Panc1 (cell line): ENCODE data around the gene LRRC4. TPM values are rescaled to one million over a fixed set of nuclear protein-coding genes. Genes with fewer than 3 reads are reported as not detected.

Experiments used
- ATAC-seq: fragments of 200-7000 bp; cut with Tn5 transposase; 2 replicates; pipeline ENCODE4 v1.9.1; 2020; ENCODE audit warnings: mild to moderate bottlenecking, moderate library complexity
- BruUV-seq: library from RNA; stranded (reverse); fragments of 400-500 nt; replicated peaks from 2 replicates; lab custom pipeline; 2021; lab: Mats Ljungman, UMichigan
- CTCF ChIA-PET: fragments of 300-600 bp; sonication (Branson Sonifier 250); formaldehyde crosslinking; loops from one replicate; lab custom pipeline; 2022; ENCODE audit warnings: antibody characterized with exemption; lab: Charles Lee
- POLR2A ChIA-PET: fragments of 300-600 bp; sonication (Branson Sonifier 250); formaldehyde crosslinking; loops from one replicate; lab custom pipeline; 2022; ENCODE audit warnings: antibody characterized with exemption; lab: Charles Lee
- DNase-seq: peaks from one replicate; pipeline ENCODE4 v3.0.0-alpha.2; 2010; ENCODE audit warnings: low read depth, low spot score
- H3K27ac ChIP-seq: 2 replicates; pipeline ENCODE4 v1.5.1; 2011; ENCODE audit warnings: mild to moderate bottlenecking, low read length, inconsistent platforms
- H3K27me3 ChIP-seq: fragments of 200-500 bp; sonication (Bioruptor generic); 2 replicates; pipeline ENCODE4 v1.6.0; 2014; ENCODE audit warnings: low read length, inconsistent platforms; ENCODE audit not compliant: control insufficient read depth, insufficient read depth
- H3K36me3 ChIP-seq: fragments of 200-500 bp; sonication (Bioruptor generic); 2 replicates; pipeline ENCODE4 v1.5.1; 2014; ENCODE audit warnings: inconsistent platforms, mild to moderate bottlenecking, low read length, moderate library complexity; ENCODE audit not compliant: control insufficient read depth, insufficient read depth
- H3K4me1 ChIP-seq: 2 replicates; pipeline ENCODE4 v1.5.1; 2011; ENCODE audit warnings: inconsistent platforms, mild to moderate bottlenecking, low read length, moderate library complexity; ENCODE audit not compliant: control insufficient read depth, insufficient read depth
- H3K4me3 ChIP-seq, 2 experiments: 2 replicates each; pipeline ENCODE4 v1.5.1; 2011 to 2012; ENCODE audit warnings: low read depth in 2 of 2, low read length in 2 of 2, mild to moderate bottlenecking in 2 of 2, inconsistent platforms in 1 of 2, moderate library complexity in 1 of 2
- H3K9me3 ChIP-seq: fragments of 200-500 bp; sonication (Bioruptor generic); 2 replicates; pipeline ENCODE4 v1.5.1; 2014; ENCODE audit warnings: low read depth, mild to moderate bottlenecking, inconsistent platforms, low read length, moderate library complexity; ENCODE audit not compliant: control insufficient read depth, insufficient read depth
- POLR2AphosphoS5 ChIP-seq: IDR thresholded peaks from 2 replicates; pipeline ENCODE4 v1.6.1; 2012; ENCODE audit warnings: mild to moderate bottlenecking, low read depth, low read length, moderate library complexity
- SIN3A ChIP-seq: IDR thresholded peaks from 2 replicates; pipeline ENCODE4 v1.6.1; 2012; ENCODE audit warnings: low read depth, mild to moderate bottlenecking, low read length, moderate library complexity, borderline replicate concordance; ENCODE audit not compliant: insufficient read depth
- TCF7L2 ChIP-seq: IDR thresholded peaks from 2 replicates; pipeline ENCODE4 v1.6.1; 2011; ENCODE audit warnings: mild to moderate bottlenecking, low read depth, low read length, inconsistent platforms
- in situ Hi-C: cut with HindIII; loops from 2 replicates; pipeline ENCODE4 v1.10.0; 2016; ENCODE audit warnings: low sequenced_read_pairs, low pct_unique_long_range_greater_than_20kb
- intact Hi-C: fragments of 100-400 bp; cut with micrococcal nuclease; formaldehyde crosslinking; loops from one replicate; pipeline ENCODE4 v1.10.0; 2022; ENCODE audit not compliant: unreplicated experiment
- total RNA-seq: library from RNA; stranded (reverse); gene quantifications from one replicate; pipeline ENCODE4 v1.2.1, GENCODE V29; 2021; ENCODE audit not compliant: unreplicated experiment
- TF ChIP-seq, protein P1 (sequence below): fragments of 450-650 bp; IDR thresholded peaks from 2 replicates; pipeline ENCODE4 v1.5.1; 2017; ENCODE audit warnings: mild to moderate bottlenecking
- TF ChIP-seq, protein P2 (sequence below), 2 experiments: IDR thresholded peaks; 2 replicates each; pipeline ENCODE4 v1.6.1; 2011 to 2012; ENCODE audit warnings: low read depth in 2 of 2, control low read depth in 1 of 2, low read length in 1 of 2, mild to moderate bottlenecking in 1 of 2, moderate library complexity in 1 of 2; ENCODE audit not compliant: insufficient read depth in 1 of 2

The LRRC4 gene
- total RNA-seq, 1 experiment from 2014 or later = not detected

DNA sequence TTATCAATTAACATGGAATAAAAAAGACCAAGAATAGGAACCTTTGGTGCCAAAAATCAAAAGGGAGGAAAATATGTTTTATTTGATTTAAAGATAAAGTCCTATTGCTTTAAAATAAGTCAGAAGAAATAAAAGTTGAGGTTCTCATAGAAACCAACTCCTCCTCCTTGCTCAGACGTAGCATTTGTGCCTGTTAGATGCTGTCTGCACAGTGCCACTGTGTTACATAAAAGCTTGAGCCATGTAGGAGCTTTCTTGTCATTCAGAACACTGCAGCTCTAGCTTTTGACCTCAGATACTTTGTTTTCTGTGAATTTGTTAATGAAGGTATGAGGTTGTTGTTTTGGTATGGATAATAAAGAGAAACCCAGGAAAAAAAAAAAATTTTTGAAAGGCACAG lies 50.3 kb downstream of the LRRC4 start:
- POLR2A ChIA-PET = no interaction called here

DNA sequence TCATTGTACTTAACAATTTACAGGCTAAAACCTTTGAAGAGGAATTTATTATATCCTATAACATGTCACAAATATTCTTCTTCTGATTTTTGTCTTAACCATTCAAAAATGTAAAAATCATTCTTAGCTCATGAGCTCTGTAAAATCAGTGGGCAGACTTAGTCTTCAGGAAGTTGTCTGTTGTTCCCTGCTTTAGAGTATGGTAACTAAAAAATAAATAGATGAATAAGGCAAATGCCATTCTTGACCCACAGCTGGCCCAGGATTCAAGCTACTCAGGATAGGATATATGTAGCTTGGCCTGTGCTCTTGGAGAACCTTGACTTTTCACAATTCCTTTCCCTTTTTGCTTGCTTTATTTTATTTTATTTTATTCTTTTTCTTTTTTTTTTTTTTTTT lies 51.5 kb downstream of the LRRC4 start:
- Histone ChIP-seq H3K9me3 (no peaks in the 10 kb centered on the region; the same call in 1 of the 2 replicates), H3K4me1 (no peaks in the 10 kb centered on the region), H3K27ac (no peak overlapping the region), H3K4me3 (no peak overlapping the region), H3K36me3 (no peaks in the 10 kb centered on the region), H3K27me3 (no peaks in the 10 kb centered on the region)
- TF ChIP-seq, protein P1, sequence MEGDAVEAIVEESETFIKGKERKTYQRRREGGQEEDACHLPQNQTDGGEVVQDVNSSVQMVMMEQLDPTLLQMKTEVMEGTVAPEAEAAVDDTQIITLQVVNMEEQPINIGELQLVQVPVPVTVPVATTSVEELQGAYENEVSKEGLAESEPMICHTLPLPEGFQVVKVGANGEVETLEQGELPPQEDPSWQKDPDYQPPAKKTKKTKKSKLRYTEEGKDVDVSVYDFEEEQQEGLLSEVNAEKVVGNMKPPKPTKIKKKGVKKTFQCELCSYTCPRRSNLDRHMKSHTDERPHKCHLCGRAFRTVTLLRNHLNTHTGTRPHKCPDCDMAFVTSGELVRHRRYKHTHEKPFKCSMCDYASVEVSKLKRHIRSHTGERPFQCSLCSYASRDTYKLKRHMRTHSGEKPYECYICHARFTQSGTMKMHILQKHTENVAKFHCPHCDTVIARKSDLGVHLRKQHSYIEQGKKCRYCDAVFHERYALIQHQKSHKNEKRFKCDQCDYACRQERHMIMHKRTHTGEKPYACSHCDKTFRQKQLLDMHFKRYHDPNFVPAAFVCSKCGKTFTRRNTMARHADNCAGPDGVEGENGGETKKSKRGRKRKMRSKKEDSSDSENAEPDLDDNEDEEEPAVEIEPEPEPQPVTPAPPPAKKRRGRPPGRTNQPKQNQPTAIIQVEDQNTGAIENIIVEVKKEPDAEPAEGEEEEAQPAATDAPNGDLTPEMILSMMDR = no peak
- no peak for TF ChIP-seq SIN3A
- TF ChIP-seq TCF7L2 = no peak
- TF ChIP-seq, protein P2, sequence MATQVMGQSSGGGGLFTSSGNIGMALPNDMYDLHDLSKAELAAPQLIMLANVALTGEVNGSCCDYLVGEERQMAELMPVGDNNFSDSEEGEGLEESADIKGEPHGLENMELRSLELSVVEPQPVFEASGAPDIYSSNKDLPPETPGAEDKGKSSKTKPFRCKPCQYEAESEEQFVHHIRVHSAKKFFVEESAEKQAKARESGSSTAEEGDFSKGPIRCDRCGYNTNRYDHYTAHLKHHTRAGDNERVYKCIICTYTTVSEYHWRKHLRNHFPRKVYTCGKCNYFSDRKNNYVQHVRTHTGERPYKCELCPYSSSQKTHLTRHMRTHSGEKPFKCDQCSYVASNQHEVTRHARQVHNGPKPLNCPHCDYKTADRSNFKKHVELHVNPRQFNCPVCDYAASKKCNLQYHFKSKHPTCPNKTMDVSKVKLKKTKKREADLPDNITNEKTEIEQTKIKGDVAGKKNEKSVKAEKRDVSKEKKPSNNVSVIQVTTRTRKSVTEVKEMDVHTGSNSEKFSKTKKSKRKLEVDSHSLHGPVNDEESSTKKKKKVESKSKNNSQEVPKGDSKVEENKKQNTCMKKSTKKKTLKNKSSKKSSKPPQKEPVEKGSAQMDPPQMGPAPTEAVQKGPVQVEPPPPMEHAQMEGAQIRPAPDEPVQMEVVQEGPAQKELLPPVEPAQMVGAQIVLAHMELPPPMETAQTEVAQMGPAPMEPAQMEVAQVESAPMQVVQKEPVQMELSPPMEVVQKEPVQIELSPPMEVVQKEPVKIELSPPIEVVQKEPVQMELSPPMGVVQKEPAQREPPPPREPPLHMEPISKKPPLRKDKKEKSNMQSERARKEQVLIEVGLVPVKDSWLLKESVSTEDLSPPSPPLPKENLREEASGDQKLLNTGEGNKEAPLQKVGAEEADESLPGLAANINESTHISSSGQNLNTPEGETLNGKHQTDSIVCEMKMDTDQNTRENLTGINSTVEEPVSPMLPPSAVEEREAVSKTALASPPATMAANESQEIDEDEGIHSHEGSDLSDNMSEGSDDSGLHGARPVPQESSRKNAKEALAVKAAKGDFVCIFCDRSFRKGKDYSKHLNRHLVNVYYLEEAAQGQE (IDR thresholded peaks at IDR 0.05; ENCODE audit: insufficient read depth in 1 of 2, low read depth in 2 of 2, low read length in 1 of 2) = no peak
- no peak for TF ChIP-seq POLR2AphosphoS5
- in situ Hi-C loops = no loop called here
- ChIA-PET POLR2A (no interaction called here), CTCF (no interaction called here)
- ATAC-seq (no peak), DNase-seq (no peak)
- BruUV-seq = no TSS peak
- intact Hi-C loops = no loop called here

More for the DNA sequence above, 50.3 kb downstream of the LRRC4 start:
- DNase-seq (no peak), ATAC-seq (no peak)
- Histone ChIP-seq H3K4me1 (no peaks in the 10 kb centered on the region), H3K4me3 (no peak overlapping the region), H3K9me3 (no peaks in the 10 kb centered on the region; the same call in 1 of the 2 replicates), H3K27me3 (no peaks in the 10 kb centered on the region), H3K27ac (no peak overlapping the region), H3K36me3 (no peaks in the 10 kb centered on the region)
- CTCF ChIA-PET = no interaction called here
- BruUV-seq = no TSS peak
- intact Hi-C loops = no loop called here
- in situ Hi-C loops = no loop called here
- TF ChIP-seq TCF7L2 (no peak), SIN3A (no peak), POLR2AphosphoS5 (no peak)
- TF ChIP-seq, protein P2 (IDR thresholded peaks at IDR 0.05; ENCODE audit: insufficient read depth in 1 of 2, low read depth in 2 of 2, low read length in 1 of 2) = no peak
- TF ChIP-seq, protein P1 = no peak
